K562 (cell line): ENCODE results near the gene DIP2C. TPM values are rescaled to one million over a fixed set of nuclear protein-coding genes. Genes with fewer than 3 reads are reported as not detected.

Experiments
- ATAC-seq: fragments of 200-7000 bp; cut with Tn5 transposase; 3 replicates; pipeline ENCODE4 v1.9.1; 2020; ENCODE audit warnings: moderate library complexity
- BruUV-seq: library from RNA; stranded (reverse); fragments of 400-500 nt; replicated peaks from 2 replicates; lab custom pipeline; 2021; lab: Mats Ljungman, UMichigan
- CTCF ChIA-PET: fragments of 300-600 bp; formaldehyde crosslinking; extraction: SDS; loops from one replicate; lab custom pipeline; 2021; ENCODE audit warnings: low intra/inter-chr PET ratio; lab: Yijun Ruan, JAX
- POLR2A ChIA-PET: fragments of 300-600, 350-650 bp; sonication (Branson Sonifier 250); formaldehyde crosslinking; extraction: SDS; loops from one replicate; lab custom pipeline; 2021; ENCODE audit warnings: antibody characterized with exemption, inconsistent platforms; lab: Yijun Ruan, JAX
- DNase-seq, 4 experiments: peaks; one replicate each; pipeline versions ENCODE4 v3.0.0 to v3.0.0-alpha.2; 2011 to 2018; ENCODE audit warnings: low spot score in 3 of 4, mixed read lengths in 3 of 4; ENCODE audit errors: extremely low read depth in 1 of 4
- FAIRE-seq: peaks from 2 replicates; lab custom pipeline; 2011; peaks lifted over from hg19 to GRCh38; lab: Jason Lieb, UNC
- H2AFZ ChIP-seq: 2 replicates; pipeline ENCODE4 v1.6.0; 2011; ENCODE audit warnings: low read depth, low read length, control low read depth, inconsistent platforms
- H3K27ac ChIP-seq: fragments of 200-600 bp; 3 replicates; pipeline ENCODE4 v1.8.0; 2011; ENCODE audit warnings: low read depth, mild to moderate bottlenecking, control low read depth, inconsistent platforms, low read length, moderate library complexity, mixed read lengths; ENCODE audit errors: extremely low read depth
- H3K27me3 ChIP-seq, 2 experiments: fragments of 300-600 bp in 1 of 2; 2 replicates in 1 of 2; 3 replicates in 1 of 2; pipeline versions ENCODE4 v1.6.0 to v1.8.0; 2011; ENCODE audit warnings: inconsistent platforms in 2 of 2, low read length in 2 of 2, mild to moderate bottlenecking in 1 of 2, mixed read lengths in 1 of 2, moderate library complexity in 1 of 2; ENCODE audit not compliant: control insufficient read depth in 2 of 2, insufficient read depth in 2 of 2
- H3K36me3 ChIP-seq: fragments of 300-600 bp; 3 replicates; pipeline ENCODE4 v1.8.0; 2011; ENCODE audit warnings: mild to moderate bottlenecking, low read length, inconsistent platforms; ENCODE audit not compliant: control insufficient read depth, insufficient read depth
- H3K4me1 ChIP-seq, 2 experiments: fragments of 200-600 bp in 1 of 2; replicated peaks in 1 of 2; 2 replicates in 1 of 2; 3 replicates in 1 of 2; pipeline versions ENCODE4 v1.5.1 to v1.8.0; 2011; ENCODE audit warnings: inconsistent platforms in 2 of 2, low read length in 2 of 2, mild to moderate bottlenecking in 1 of 2, mixed read lengths in 1 of 2, moderate library complexity in 1 of 2; ENCODE audit not compliant: control insufficient read depth in 2 of 2, insufficient read depth in 2 of 2
- H3K4me2 ChIP-seq: 2 replicates; pipeline ENCODE4 v1.6.1; 2011; ENCODE audit warnings: low read length, control low read depth, inconsistent platforms, mixed read lengths; ENCODE audit not compliant: insufficient read depth
- H3K4me3 ChIP-seq: fragments of 200-600 bp; sonication (generic), shearing (Covaris generic); 2 replicates; pipeline ENCODE4 v1.5.1; 2016; ENCODE audit warnings: control low read depth, inconsistent platforms
- H3K79me2 ChIP-seq: fragments of 200-600 bp; 3 replicates; pipeline ENCODE4 v1.8.0; 2011; ENCODE audit warnings: low read length, inconsistent platforms; ENCODE audit not compliant: control insufficient read depth, insufficient read depth
- H3K9ac ChIP-seq, 2 experiments: 2 replicates each; pipeline versions ENCODE4 v1.6.0 to v1.6.1; 2011; ENCODE audit warnings: low read depth in 2 of 2, low read length in 2 of 2, control low read depth in 1 of 2, inconsistent platforms in 1 of 2, mild to moderate bottlenecking in 1 of 2, mixed read lengths in 1 of 2; ENCODE audit not compliant: insufficient read depth in 1 of 2
- H3K9me1 ChIP-seq: one replicate; pipeline ENCODE4 v1.6.0; 2011; ENCODE audit warnings: inconsistent platforms, mild to moderate bottlenecking, low read length, moderate library complexity; ENCODE audit not compliant: control insufficient read depth, insufficient read depth
- H3K9me3 ChIP-seq: replicated peaks from 2 replicates; pipeline ENCODE4 v1.5.1; 2011; ENCODE audit warnings: low read depth, low read length, inconsistent platforms; ENCODE audit not compliant: control insufficient read depth, insufficient read depth
- H4K20me1 ChIP-seq: replicated peaks from 2 replicates; pipeline ENCODE4 v1.6.1; 2011; ENCODE audit warnings: low read length, inconsistent platforms, mixed read lengths; ENCODE audit not compliant: control insufficient read depth, insufficient read depth
- ATF1 ChIP-seq, 2 experiments: fragments of 450-650 bp in 1 of 2; IDR thresholded peaks; 2 replicates each; pipeline ENCODE4 v1.6.1; 2016; ENCODE audit warnings: missing compliant biosample characterization in 1 of 2, missing genetic modification characterization in 1 of 2
- ATF7 ChIP-seq: fragments of 450-650 bp; IDR thresholded peaks from 2 replicates; pipeline ENCODE4 v1.7.1; 2014; ENCODE audit warnings: mild to moderate bottlenecking, moderate library complexity
- MEF2D ChIP-seq: conservative IDR thresholded peaks from 2 replicates; pipeline ENCODE4 v1.6.1; 2016; ENCODE audit warnings: low read depth, missing genetic modification characterization, missing compliant biosample characterization
- PHB2 ChIP-seq: fragments of 450-650 bp; IDR thresholded peaks from 2 replicates; pipeline ENCODE4 v1.6.1; 2017; ENCODE audit warnings: low read depth
- TFAM ChIP-seq: fragments of 250-450 bp; sonication (Bioruptor Pico); conservative IDR thresholded peaks from 2 replicates; pipeline ENCODE4 v1.5.0; 2021; ENCODE audit warnings: mild to moderate bottlenecking, moderate library complexity
- ZNF507 ChIP-seq: conservative IDR thresholded peaks from 2 replicates; pipeline ENCODE4 v1.6.1; 2017; ENCODE audit warnings: missing genetic modification characterization, missing compliant biosample characterization
- ZNF76 ChIP-seq: fragments of 250-450 bp; sonication (Bioruptor Pico); IDR thresholded peaks from 2 replicates; pipeline ENCODE4 v1.4.0; 2020; ENCODE audit warnings: mild to moderate bottlenecking, moderate library complexity, borderline replicate concordance
- WGBS: fragments of 100-300 bp; shearing (Covaris generic); methylation state at CpG from one replicate; pipeline ENCODE4 v1.1.6; 2016; ENCODE audit warnings: low coverage, mixed read lengths; ENCODE audit not compliant: insufficient coverage; ENCODE audit errors: missing lambda C conversion rate; 5-methylcytosine and 5-hydroxymethylcytosine counted together
- in situ Hi-C: fragments of 300-500 bp; cut with MboI; formaldehyde crosslinking; loops from 4 replicates; pipeline ENCODE4 v1.15.0; 2018; ENCODE audit warnings: inconsistent platforms, mixed read lengths
- intact Hi-C: fragments of 100-400 bp; cut with micrococcal nuclease; formaldehyde crosslinking; loops from 2 replicates; pipeline ENCODE4 v1.14.2; 2022
- polyA plus RNA-seq, 8 experiments: library from polyadenylated mRNA; depleted of rRNA in 4 of 8; stranded (reverse) in 5 of 8; unstranded in 3 of 8; fragments of >200 nt; fragmentation: Nextera tagmentation in 2 of 8; fragmentation: Illumina TruSeq in 1 of 8; extraction: Ambion mirVana in 2 of 8; extraction: Trizol in 1 of 8; gene quantifications; 2 replicates each; pipeline versions ENCODE4 v1.2.1 to v1.2.3, GENCODE V29; 2011 to 2014; ENCODE audit warnings: inconsistent platforms in 1 of 8, missing spikeins in 1 of 8
- total RNA-seq, 7 experiments: library from RNA; depleted of rRNA in 6 of 7; stranded (reverse); fragments of >200 nt in 6 of 7; fragmentation: Illumina TruSeq in 2 of 7; extraction: Trizol in 2 of 7; gene quantifications; 2 replicates each; pipeline versions ENCODE4 v1.2.1 to v1.2.3, GENCODE V29; 2011 to 2021; ENCODE audit warnings: low replicate concordance in 1 of 7
- TF ChIP-seq, protein P1 (sequence below): sonication (generic); formaldehyde crosslinking; IDR thresholded peaks from 2 replicates; pipeline ENCODE4 v1.8.0; 2023; ENCODE audit warnings: mild to moderate bottlenecking, missing genetic modification reagents
- TF ChIP-seq, protein P2 (sequence below): fragments of 250-450 bp; sonication (Bioruptor Pico); IDR thresholded peaks from 2 replicates; pipeline ENCODE4 v1.9.0; 2021; ENCODE audit warnings: mild to moderate bottlenecking, inconsistent platforms
- TF ChIP-seq, protein P3 (sequence below): sonication (generic); IDR thresholded peaks from 2 replicates; pipeline ENCODE4 v1.6.1; 2016

DIP2C gene
- total and polyA plus RNA-seq, 9 of the 15 experiments (the other 6 are each of a cell fraction or from before 2014, with no cell fraction given), result 0.01 TPM; not detected in 8

DNA sequence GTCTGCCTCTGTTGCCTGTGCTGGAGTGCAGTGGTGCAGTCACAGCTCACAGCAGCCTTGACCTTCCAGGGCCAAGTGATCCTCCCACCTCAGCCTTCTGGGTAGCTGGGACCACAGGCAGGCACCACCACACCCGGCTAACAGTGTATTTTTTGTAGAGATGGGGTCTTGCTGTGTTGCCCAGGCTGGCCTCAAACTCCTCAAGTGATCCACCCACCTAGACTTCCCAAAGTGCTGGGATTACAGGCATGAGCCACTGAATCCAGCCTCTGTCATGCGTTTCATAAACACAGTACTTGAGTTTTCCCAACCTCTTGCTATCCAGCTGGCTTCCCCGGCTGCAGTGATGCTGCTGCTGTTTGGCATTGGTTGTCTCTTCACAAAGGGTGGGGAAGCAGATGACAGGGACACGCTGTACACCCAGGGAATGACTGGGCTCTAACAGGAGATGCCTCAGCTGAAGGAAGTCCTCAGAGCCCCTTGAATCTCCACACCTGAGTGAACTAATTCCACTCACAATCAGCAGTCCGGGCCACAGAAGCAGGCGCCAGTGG lies 191.5 kb downstream of the DIP2C start:
- Histone ChIP-seq H3K4me2 (no peak overlapping the region), H3K36me3 (no peaks in the 10 kb centered on the region), H3K4me3 (no peak overlapping the region), H3K9me3 (no peaks in the 10 kb centered on the region), H2AFZ (no peak overlapping the region), H3K79me2 (no peaks in the 10 kb centered on the region), H3K27ac (no peak overlapping the region), H3K9ac (no peak overlapping the region), H3K4me1 (no peaks in the 10 kb centered on the region), H4K20me1 (no peaks in the 10 kb centered on the region; the same call in 1 of the 2 replicates), H3K9me1 (no peaks in the 10 kb centered on the region), H3K27me3 (peaks cover 12 to 44% of the 10 kb centered on the region in 2 experiments; a peak in 4 of 5 replicates)
- no peak for TF ChIP-seq TFAM (CRISPR knock-in tag)
- TF ChIP-seq, protein P1, sequence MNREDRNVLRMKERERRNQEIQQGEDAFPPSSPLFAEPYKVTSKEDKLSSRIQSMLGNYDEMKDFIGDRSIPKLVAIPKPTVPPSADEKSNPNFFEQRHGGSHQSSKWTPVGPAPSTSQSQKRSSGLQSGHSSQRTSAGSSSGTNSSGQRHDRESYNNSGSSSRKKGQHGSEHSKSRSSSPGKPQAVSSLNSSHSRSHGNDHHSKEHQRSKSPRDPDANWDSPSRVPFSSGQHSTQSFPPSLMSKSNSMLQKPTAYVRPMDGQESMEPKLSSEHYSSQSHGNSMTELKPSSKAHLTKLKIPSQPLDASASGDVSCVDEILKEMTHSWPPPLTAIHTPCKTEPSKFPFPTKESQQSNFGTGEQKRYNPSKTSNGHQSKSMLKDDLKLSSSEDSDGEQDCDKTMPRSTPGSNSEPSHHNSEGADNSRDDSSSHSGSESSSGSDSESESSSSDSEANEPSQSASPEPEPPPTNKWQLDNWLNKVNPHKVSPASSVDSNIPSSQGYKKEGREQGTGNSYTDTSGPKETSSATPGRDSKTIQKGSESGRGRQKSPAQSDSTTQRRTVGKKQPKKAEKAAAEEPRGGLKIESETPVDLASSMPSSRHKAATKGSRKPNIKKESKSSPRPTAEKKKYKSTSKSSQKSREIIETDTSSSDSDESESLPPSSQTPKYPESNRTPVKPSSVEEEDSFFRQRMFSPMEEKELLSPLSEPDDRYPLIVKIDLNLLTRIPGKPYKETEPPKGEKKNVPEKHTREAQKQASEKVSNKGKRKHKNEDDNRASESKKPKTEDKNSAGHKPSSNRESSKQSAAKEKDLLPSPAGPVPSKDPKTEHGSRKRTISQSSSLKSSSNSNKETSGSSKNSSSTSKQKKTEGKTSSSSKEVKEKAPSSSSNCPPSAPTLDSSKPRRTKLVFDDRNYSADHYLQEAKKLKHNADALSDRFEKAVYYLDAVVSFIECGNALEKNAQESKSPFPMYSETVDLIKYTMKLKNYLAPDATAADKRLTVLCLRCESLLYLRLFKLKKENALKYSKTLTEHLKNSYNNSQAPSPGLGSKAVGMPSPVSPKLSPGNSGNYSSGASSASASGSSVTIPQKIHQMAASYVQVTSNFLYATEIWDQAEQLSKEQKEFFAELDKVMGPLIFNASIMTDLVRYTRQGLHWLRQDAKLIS (CRISPR knock-in tag), result no peak
- no peak for TF ChIP-seq MEF2D (tag)
- TF ChIP-seq, protein P2, sequence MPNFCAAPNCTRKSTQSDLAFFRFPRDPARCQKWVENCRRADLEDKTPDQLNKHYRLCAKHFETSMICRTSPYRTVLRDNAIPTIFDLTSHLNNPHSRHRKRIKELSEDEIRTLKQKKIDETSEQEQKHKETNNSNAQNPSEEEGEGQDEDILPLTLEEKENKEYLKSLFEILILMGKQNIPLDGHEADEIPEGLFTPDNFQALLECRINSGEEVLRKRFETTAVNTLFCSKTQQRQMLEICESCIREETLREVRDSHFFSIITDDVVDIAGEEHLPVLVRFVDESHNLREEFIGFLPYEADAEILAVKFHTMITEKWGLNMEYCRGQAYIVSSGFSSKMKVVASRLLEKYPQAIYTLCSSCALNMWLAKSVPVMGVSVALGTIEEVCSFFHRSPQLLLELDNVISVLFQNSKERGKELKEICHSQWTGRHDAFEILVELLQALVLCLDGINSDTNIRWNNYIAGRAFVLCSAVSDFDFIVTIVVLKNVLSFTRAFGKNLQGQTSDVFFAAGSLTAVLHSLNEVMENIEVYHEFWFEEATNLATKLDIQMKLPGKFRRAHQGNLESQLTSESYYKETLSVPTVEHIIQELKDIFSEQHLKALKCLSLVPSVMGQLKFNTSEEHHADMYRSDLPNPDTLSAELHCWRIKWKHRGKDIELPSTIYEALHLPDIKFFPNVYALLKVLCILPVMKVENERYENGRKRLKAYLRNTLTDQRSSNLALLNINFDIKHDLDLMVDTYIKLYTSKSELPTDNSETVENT (CRISPR knock-in tag), result no peak
- TF ChIP-seq ZNF76 (CRISPR knock-in tag), result no peak
- TF ChIP-seq ATF7, result no peak
- TF ChIP-seq ZNF507 (tag), result no peak
- TF ChIP-seq, protein P3, sequence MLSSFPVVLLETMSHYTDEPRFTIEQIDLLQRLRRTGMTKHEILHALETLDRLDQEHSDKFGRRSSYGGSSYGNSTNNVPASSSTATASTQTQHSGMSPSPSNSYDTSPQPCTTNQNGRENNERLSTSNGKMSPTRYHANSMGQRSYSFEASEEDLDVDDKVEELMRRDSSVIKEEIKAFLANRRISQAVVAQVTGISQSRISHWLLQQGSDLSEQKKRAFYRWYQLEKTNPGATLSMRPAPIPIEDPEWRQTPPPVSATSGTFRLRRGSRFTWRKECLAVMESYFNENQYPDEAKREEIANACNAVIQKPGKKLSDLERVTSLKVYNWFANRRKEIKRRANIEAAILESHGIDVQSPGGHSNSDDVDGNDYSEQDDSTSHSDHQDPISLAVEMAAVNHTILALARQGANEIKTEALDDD, result no peak
- no peak for TF ChIP-seq ATF1 (CRISPR knock-in tag; IDR thresholded peaks at IDR 0.05)
- no peak for TF ChIP-seq ATF1 (tag; IDR thresholded peaks at IDR 0.05)
- no peak for TF ChIP-seq PHB2
- POLR2A ChIA-PET, result no interaction called here
- WGBS, result 3% methylated on average over 6 of the region's 6 CpGs
- no peak for DNase-seq
- no peak for FAIRE-seq
- ATAC-seq, result no peak
- in situ Hi-C loops (no loop called here), intact Hi-C loops (no loop called here)
- CTCF ChIA-PET, result no interaction called here
- no TSS peak for BruUV-seq
